Forelimb muscle (tissue), 1 donor: Measurements from ENCODE around the gene C1orf226. TPM values are rescaled to one million over a fixed set of nuclear protein-coding genes. Genes with fewer than 3 reads are reported as not detected.
"Not testable (repeated sequence)": the region's sequence is repeated elsewhere in the genome, so short reads cannot be mapped to it uniquely, and the experiment has no call there.

Experiments used
- DNase-seq: peaks from one replicate; pipeline ENCODE4 v3.0.0-alpha.2; 2013; ENCODE audit warnings: low read depth
- polyA plus RNA-seq: library from polyadenylated mRNA; unstranded; fragments of 120-200 nt; gene quantifications from one replicate; pipeline ENCODE4 v1.2.1, GENCODE V29; 2013; ENCODE audit not compliant: insufficient read length

Gene C1orf226, protein sequence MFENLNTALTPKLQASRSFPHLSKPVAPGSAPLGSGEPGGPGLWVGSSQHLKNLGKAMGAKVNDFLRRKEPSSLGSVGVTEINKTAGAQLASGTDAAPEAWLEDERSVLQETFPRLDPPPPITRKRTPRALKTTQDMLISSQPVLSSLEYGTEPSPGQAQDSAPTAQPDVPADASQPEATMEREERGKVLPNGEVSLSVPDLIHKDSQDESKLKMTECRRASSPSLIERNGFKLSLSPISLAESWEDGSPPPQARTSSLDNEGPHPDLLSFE
- polyA plus RNA-seq: 0.72 TPM

DNA sequence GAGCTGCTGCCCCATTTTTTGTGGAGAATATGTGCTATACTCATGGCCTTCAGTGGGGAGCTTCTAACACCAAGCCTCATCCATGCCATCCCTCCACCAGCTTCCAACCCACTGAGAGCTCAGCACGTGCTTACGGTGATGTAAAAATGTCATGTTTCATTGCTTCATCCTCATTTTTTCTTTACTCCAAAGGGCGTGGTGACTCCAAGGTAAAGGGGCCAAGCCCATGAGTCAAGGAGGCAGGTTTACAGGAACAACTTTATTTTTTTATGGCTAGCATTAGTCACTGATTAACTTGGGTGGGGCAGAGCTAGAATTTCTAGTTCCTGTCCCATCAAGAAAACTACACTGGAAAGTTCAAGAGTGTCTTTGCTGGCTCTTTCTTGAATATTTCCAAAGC lies at the start of gene C1orf226:
Gene C1orf226 (plus strand): TSS at position 346 of the 400 bp plus-strand sequence. CDS start 174 bp downstream, outside the sequence.
- DNase-seq: no peak

DNA sequence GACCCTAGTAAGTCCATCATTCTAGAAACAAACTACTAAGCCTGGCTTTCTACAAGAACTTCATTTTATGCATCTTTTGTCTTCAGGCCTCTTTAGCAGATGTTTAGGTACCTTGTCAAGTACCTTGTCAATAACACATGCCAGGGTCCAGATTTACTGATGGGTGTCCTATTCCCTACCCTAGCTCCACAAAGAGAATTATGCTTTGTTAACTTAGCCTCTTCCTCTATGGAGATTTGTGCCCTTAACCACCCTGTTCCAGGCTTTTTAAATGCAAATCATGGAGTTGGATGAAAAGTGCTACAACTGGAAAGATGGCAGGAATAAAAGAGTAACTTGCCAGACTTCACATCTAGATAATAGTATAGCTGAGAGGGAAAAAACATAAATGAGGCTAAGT lies 47.5 kb upstream of the C1orf226 start:
- no peak for DNase-seq

DNA sequence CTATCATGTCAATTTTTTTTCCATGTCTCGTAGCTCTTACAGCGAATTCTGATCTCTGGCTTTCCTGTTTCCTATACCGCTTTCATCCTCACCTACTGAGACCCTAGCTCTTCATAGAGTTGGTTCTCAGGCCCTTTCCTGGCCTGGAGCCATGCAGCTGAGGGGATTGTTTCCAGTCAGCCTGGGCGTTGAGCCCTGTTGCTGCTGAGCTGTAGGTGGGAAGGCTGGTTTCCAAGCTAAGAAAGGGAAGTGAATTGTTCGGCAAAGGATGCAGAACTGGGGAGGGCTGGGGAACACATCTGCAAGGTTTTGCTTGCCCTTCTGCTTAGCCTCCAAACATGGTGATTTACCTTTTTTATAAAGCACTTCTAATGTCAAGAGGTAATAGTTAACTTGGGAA lies 46.4 kb upstream of the C1orf226 start:
- no peak for DNase-seq

DNA sequence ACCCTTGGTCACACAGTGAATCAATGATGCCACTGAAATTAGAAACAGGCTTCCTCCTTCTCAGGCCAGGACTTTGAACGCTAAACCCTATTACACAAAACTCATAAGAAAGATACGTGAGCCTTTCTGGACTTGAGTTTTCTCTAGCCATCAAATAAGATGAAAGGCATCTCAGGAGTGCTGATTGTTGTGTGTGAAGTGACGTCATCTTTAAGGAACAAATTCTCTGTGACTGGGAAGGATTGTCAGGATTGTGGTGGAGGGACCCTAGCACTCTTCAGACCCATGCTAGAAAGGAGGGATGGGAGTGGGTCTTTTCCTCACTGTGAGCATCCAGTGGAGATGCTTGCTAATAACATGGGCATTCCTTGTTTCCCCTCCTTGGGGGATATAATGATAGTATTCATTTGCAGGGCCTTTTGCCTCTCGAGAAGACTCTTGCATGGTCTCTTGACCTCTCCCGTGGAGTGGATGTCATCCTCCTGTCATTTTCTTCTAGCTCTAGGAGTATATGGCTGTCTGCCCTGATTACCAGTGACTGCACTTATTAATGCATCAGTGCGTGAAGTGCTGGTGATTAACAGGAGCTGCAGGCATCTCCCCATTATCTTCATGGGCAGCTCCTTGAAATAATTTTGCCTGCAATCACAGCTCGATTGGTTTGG lies 44.8 kb upstream of the C1orf226 start:
- DNase-seq: no peak

DNA sequence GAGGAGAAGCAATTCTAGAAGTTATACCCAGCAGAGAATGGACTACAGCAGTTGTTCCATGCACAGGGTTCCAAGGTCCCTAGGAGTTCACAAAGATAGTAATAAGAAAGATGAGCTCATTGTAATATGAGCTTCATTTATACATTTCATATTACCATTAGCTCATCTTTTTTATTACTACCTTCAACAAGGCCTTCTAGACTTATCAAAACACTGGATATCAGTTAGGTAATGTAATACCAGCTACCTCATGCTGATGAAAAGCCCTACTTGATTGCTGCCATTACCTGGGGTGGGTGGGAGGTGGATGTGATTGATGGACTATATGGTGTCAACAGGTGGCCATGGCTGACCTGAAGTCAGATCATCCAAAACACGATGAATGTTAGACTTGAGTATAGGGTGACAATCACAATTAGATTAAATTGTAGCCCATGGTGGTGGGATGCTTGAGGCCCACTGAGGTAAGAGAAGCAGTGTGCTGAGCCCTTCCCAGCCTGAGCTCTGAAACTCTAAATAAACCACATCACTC lies 39.0 kb upstream of the C1orf226 start:
- no peak for DNase-seq

DNA sequence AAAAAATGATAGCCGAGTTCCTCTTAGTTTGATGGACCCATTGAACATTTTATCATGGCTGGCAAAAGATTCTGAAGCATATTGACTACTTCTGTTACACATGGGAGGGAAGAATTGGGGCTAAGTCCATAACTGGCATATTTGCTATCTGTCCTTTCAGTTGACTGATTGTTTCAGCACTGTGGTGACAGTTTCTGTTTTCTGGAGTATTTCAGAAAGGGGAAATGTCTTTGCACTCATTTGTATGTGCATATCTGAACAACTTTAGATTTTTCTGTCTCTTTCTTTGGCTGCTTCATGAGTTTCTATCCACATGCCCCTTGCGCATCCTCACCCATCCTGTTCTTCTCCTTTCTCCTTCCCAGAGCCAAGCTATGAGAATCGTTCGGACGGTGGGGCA lies 38.1 kb upstream of the C1orf226 start:
- no peak for DNase-seq

DNA sequence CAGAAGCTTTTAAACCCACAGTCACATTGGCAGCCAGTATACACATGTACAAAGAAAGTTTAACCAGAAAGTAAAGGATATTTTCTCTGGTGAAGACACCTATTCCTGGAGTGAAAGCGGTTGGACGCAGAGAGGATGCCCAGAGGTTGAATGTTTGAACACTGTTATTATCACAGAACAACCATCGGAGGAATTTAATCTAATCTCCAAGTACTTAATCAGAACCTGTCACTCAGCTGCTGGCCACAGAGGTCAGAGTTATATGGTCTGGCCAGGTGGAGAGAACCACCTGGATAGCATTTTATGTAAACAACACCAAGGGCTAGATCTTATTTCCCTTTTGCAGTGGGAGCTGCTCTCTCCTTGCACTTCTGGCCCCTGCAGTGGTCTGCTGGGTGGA lies 34.2 kb upstream of the C1orf226 start:
- DNase-seq: no peak

DNA sequence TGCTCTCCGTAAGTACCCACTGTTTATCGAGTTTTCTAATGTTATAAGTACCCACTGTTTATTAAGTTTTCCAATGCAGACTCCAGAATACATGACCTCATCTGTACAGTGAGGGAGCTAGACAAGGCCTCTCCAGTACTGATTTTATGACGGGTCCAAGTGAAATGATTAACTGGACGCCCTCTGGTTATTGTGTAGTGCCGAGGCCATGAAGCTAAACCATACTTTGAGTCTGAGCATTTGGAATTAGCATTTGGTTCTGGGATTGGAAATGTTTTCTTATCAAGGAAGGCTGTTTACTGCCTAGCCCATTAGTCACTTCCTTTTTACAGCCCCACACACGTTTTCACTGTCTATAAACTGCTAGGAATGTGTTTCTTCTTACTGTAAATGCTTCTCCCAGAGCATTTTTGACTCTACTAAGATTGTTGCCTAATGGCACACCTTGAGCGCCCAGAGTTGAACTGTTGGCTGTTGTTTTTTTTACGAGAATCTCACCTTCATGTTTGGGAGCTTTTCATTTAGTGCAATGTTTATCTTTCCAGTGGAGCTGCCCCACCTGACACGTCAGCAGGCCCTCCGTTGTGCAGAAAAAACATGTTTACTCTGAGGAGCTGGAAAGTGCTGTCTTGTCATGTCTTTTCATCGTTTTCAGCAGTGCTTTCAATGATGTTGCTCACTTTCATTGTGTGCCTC lies 31.7 kb upstream of the C1orf226 start:
- no peak for DNase-seq

DNA sequence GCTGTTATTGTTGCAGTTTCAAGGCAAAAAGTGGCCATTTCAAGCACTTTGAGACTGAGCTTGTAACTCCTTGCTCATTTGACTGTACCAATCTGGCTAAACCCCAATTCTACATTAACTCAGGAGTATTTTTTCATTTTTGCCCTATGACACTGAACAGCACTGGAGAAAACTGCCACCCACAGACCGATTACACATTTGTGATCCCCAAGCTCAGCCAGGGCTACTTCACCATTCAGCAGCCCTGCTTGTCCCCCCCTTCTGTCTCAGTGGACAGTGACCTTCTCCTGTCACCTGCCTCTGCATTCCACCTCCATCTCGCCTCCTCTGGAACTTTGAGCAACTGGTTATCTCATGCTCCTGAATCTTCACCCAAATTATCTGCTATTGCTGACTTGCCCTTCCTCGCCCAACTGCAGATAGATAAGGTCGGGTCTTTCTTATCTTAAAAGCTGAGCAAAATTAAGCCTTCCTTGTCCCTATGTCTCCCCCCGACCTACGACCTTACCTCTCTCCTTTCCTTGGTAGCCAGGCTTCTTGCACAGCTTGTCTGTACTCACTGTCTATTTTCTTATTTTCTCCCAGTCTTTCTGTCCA lies 30.2 kb upstream of the C1orf226 start:
- no peak for DNase-seq

DNA sequence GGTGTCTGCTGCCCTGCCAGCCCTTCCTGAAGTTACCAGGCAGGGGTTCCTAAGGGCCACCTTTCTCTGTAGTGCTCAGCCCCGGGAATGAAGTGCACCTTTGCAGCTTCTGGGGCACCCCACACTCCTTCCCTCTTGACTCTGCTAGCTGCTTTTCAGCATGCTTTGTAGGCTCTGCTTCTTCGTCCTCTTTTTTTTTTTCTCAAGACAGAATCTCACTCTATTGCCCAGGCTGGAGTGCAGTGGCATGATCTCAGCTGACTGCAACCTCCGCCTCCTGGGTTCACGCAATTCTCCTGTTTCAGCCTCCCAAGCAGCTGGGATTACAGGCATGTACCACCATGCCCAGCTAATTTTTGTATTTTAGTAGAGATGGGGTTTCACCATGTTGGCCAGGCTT lies 29.7 kb upstream of the C1orf226 start:
- DNase-seq: not testable (repeated sequence)

DNA sequence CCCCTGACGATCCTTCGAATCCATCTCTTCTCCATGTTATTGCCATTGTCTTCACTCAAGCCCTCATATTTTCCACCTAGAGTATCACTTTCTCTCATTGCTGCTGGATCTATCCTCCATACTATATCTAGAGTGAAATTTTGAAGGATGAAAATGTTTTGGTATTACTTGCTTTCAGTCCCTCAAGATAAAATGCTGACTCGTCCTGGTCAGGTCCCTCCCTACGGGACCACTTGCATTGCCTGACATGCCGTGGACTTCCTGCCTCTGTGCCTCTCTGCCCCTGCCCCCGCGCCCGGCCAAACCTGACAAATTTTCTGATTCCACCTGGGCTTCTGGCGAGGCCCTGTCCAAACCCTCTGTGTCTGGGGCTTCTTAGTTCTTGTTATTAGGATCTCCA lies 28.4 kb upstream of the C1orf226 start:
- no peak for DNase-seq

DNA sequence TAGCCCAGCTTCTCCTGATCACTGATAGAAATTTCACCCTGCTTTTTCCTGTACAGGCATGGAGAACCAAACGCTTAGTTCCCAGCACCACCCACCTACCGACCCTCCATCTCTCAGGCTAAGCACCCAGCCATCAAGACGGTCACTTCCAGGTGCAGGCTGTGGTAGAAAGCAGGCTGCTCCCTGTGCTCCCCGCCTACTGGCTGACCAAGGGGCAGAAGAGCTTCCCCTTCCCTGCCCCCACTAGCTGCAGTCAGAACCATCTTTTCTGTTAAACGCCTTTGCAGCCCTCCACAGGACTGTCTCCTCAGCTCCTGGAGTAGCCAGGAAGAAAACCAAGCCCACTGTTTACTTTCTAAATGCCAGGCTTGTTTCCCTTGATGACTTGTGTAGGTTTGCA lies 27.8 kb upstream of the C1orf226 start:
- DNase-seq: no peak

DNA sequence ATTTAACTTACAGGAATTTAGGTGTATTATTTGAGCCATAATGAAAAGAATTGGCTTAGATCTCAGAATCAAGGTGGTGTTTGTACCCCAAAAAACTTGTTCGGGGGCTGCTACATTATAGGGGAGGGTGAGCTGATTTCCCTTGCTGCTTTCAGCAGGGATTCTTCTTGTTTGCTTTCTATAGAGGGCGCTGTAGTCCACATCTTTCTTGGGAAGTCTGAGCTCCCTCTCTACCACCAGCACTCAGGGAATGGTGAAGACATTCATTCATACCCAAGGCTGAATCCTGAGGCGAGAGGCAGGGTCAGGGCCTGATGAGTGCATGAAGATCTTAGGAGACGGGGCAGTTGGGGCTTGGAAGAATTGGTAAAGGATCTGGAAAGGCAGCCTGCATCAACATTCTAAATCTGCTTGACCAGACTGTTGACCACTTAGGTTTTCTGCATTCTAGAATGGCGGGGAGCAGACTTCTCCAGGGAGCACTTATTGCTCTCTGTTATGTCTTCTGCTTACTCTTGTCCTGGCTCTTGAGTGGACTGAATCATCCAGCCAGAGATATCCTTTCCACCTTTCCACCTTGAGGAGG lies 23.8 kb upstream of the C1orf226 start:
- no peak for DNase-seq

DNA sequence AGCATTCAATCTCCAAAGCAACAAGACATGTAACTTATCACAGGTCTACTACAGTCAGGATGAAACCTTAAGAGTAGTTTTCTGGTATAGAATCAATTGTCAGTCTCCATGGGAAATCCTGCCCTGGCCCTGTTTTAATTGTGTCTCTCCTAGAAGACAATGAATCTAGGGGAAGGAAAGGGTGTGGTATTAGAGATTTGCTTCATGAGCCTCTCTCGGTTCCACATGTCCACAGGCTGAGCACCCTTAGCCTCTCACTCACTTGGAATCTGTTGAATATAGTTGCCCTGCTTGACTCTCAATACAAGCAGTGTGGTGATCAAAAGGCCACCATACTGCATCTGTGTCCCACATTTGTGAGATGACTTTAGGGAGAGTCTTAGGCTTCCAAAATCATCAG lies 22.6 kb upstream of the C1orf226 start:
- DNase-seq: no peak

DNA sequence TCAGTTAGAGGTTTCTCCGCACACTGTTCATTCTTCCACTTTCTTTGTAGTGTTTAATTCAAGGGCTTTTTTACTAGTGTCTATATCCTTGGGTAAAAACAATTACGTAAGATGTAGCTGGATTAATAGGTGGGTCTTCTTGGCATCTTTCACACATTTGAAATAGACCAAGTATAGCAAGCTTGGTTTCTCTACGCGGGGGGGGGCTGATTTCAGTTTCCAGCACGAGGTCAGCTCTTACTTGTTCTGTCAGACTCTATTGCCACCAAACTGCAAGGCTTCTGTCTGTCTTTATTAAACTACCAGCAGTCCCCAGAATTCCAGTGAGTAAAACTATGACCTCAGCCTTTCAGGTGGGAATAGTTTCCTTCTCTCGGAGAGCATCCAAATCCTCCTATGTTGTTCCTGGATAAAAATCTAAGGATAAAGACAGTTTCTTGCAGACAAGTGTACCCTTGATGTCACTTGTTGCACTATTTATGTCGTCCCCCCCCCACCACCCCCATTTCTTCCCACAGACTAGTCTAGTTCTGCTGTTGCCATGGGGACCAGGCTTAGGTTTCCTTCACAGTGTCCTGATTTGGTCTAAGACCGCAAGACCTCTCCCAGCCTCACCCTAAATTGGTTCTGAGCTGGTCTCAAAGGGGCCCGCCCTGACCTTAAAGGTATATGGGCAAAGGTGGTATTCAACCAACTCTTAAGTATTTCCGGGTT lies 21.8 kb upstream of the C1orf226 start:
- no peak for DNase-seq

DNA sequence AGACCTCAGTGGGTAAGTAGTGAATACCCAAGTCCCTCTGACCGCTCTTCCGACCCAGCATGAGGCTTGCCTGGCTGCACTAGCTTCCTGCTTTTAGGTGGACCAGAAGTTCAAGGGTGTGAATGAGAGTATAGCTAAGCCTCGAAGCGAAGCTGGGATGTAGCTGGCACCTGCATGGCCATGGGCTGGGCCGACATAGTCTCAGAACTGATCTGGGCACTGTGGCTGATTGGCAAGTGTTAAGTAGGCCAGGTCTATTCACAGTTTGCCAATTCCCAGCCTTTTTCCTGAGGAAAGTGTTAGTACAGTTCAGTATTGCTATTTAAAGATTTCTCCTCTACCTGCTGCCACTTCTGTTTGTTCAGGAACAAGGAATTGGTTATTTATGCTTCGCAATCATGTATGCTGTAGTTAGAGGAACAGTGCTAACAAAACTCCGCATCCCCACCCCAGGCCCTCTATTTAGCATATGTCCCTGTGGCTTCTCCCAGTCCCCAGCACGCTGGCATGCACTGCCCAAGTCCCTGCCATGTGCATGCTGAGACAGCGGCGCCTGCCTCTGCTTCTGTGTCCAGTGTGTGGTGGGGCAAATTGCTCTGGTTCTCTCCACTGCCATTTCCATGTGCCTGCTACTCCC lies 21.2 kb upstream of the C1orf226 start:
- no peak for DNase-seq

DNA sequence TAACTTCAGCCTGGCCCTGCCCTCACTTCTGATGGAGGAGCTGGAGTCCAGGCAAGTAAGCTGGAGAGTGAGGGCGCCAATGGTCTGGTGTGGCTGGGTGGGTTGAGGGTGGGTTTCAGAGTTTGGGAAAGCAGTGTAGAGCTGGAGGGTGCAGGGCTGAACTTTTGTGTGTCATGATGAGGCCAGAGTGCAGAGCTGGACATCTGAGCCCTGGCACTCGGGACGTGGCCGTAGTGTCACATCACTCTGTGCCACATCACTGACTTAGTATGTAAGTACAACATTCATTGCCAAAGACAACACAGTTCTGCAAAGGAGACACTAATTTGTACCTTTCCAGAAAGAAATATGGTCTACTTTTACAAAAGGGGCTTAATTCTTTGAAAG lies 20.7 kb upstream of the C1orf226 start:
- DNase-seq: no peak

DNA sequence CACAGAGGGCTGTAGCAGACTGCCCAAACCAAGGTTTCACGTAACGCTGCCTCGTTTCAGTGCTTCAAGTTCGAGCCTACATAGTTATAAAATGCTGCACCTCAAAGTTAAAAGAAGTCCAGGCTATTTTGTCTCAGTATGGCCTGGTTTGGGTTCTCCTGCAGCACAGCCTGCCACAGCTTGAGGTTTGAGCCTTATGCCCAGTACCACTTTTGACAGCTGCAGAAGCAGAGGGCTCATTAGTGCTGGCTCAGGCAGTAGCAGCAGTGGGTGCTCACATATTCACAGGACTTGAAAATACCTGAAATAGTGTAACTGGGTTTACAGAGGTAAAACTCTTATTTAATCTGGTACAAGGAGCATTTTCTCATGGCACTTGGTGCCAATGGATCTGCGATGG lies 20.2 kb upstream of the C1orf226 start:
- no peak for DNase-seq

DNA sequence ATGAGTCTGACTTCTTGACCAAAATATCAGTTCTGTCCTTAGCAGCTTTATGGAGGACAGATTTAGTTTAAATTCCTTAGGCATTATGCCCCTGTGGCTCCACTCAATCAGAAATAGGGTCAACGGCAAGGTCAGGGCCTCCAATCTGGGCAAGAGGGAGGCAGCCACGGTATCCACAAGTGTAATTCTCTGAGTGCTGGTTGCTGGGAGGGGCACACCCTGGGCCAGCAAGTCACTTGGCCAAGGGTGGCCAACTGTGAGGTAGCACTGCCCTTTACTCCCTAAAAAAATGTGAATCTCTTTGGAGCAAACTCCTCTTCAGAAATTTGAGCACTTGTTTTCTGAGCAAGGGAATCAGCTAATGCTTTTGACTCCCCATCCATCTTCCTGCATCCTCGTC lies 17.7 kb upstream of the C1orf226 start:
- no peak for DNase-seq

DNA sequence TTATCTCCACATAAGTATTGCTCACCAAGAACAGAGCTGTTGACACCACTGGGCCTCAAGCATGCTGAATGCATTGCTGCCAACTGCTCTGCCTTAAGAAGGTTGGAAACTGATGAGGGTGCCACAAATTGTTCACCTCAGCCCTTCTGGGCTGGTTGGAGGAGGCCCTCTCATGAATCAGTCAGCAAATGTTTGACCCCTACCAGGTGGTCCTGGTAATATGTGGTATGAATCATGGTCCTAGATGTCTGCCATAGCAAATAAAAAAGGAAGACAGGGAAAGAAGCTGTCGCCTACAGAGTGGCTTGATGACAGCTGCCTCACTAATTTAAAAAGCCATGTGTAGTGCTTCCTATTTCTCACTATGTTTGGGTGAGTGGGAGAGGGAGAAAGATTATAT lies 17.0 kb upstream of the C1orf226 start:
- no peak for DNase-seq
